ENCODE data around the gene DGCR6L. TPM values are rescaled to one million over a fixed set of nuclear protein-coding genes. Genes with fewer than 3 reads are reported as not detected.

The DGCR6L gene
- total and polyA plus RNA-seq, 2 donors from 2014 or later: 35.3 to 137 TPM

GRCh38 chr22:20264614-20265452 is 55.0 kb downstream of the DGCR6L start:
- Histone ChIP-seq H3K27ac (ENCODE audit: low read depth in 2 of 2, low read length in 2 of 2) (no peak overlapping the region), H3K36me3 (ENCODE audit: control insufficient read depth in 2 of 3, insufficient read depth in 3 of 3, low read length in 3 of 3) (no peaks in the 10 kb centered on the region), H3K27me3 (ENCODE audit: control insufficient read depth, insufficient read depth, low read length) (no peaks in the 10 kb centered on the region), H3K4me3 (ENCODE audit: low read length in 3 of 3) (no peak overlapping the region), H3K4me1 (ENCODE audit: control insufficient read depth in 2 of 3, insufficient read depth in 2 of 3, low read depth in 1 of 3, low read length in 3 of 3) (peaks cover 0 to 3% (median 0%) of the 10 kb centered on the region in 3 donors), H3K9me3 (ENCODE audit: control insufficient read depth in 2 of 3, insufficient read depth in 1 of 3, low read length in 3 of 3) (no peaks in the 10 kb centered on the region), H3K9ac (ENCODE audit: low read length in 3 of 3) (no peak overlapping the region)
- DNase-seq (no peak), FAIRE-seq (no peak)
- intact Hi-C loops (cut with DNase I): loop anchor here (5.0 kb wide), 1 partner anchor 103 kb away; no protein-coding TSS in a partner anchor
- TF ChIP-seq, protein P1, sequence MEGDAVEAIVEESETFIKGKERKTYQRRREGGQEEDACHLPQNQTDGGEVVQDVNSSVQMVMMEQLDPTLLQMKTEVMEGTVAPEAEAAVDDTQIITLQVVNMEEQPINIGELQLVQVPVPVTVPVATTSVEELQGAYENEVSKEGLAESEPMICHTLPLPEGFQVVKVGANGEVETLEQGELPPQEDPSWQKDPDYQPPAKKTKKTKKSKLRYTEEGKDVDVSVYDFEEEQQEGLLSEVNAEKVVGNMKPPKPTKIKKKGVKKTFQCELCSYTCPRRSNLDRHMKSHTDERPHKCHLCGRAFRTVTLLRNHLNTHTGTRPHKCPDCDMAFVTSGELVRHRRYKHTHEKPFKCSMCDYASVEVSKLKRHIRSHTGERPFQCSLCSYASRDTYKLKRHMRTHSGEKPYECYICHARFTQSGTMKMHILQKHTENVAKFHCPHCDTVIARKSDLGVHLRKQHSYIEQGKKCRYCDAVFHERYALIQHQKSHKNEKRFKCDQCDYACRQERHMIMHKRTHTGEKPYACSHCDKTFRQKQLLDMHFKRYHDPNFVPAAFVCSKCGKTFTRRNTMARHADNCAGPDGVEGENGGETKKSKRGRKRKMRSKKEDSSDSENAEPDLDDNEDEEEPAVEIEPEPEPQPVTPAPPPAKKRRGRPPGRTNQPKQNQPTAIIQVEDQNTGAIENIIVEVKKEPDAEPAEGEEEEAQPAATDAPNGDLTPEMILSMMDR (IDR thresholded peaks at IDR 0.05; ENCODE audit: borderline replicate concordance, extremely low read depth, insufficient read depth): no peak

Other genes with a start within 250 kb of the DGCR6L start
- gene DGCR8, start 239.8 kb downstream of the DGCR6L start, total RNA-seq: 40.1 TPM
- gene DGCR8, start 239.8 kb downstream of the DGCR6L start, polyA plus RNA-seq (ENCODE audit: insufficient read depth, low read depth, low replicate concordance): 12.2 TPM
- gene RANBP1, start 204.0 kb downstream of the DGCR6L start, total RNA-seq: 67.2 TPM
- 80.5 TPM for gene RANBP1, start 204.0 kb downstream of the DGCR6L start, polyA plus RNA-seq (ENCODE audit: insufficient read depth, low read depth, low replicate concordance)
- gene TRMT2A, start 202.8 kb downstream of the DGCR6L start, total RNA-seq: 50.0 TPM
- 37.3 TPM for gene TRMT2A, start 202.8 kb downstream of the DGCR6L start, polyA plus RNA-seq (ENCODE audit: insufficient read depth, low read depth, low replicate concordance)
- gene ZDHHC8, start 188.3 kb downstream of the DGCR6L start, total RNA-seq: 57.1 TPM
- gene ZDHHC8, start 188.3 kb downstream of the DGCR6L start, polyA plus RNA-seq (ENCODE audit: insufficient read depth, low read depth, low replicate concordance): 18.8 TPM
- gene CCDC188, start 169.0 kb downstream of the DGCR6L start, total RNA-seq: 2.8 TPM
- gene CCDC188, start 169.0 kb downstream of the DGCR6L start, polyA plus RNA-seq (ENCODE audit: insufficient read depth, low read depth, low replicate concordance): 0.54 TPM
- 1.2 TPM for gene RTN4R, start 51.7 kb downstream of the DGCR6L start, total RNA-seq
- 2.5 TPM for gene RTN4R, start 51.7 kb downstream of the DGCR6L start, polyA plus RNA-seq (ENCODE audit: insufficient read depth, low read depth, low replicate concordance)
- gene ZNF74, start 74.1 kb upstream of the DGCR6L start, total RNA-seq: 6.5 TPM
- 3.7 TPM for gene ZNF74, start 74.1 kb upstream of the DGCR6L start, polyA plus RNA-seq (ENCODE audit: insufficient read depth, low read depth, low replicate concordance)
- 12.3 TPM for gene SCARF2, start 117.8 kb upstream of the DGCR6L start, total RNA-seq
- gene SCARF2, start 117.8 kb upstream of the DGCR6L start, polyA plus RNA-seq (ENCODE audit: insufficient read depth, low read depth, low replicate concordance): 5.0 TPM
- gene KLHL22, start 175.7 kb upstream of the DGCR6L start, total RNA-seq: 22.4 TPM
- 24.3 TPM for gene KLHL22, start 175.7 kb upstream of the DGCR6L start, polyA plus RNA-seq (ENCODE audit: insufficient read depth, low read depth, low replicate concordance)
- 102 TPM for gene MED15, start 187.6 kb upstream of the DGCR6L start, total RNA-seq
- gene MED15, start 187.6 kb upstream of the DGCR6L start, polyA plus RNA-seq (ENCODE audit: insufficient read depth, low read depth, low replicate concordance): 31.7 TPM

Data from kidney (tissue), 14 donors.